Right lobe of liver (tissue), 4 donors: ENCODE results near the gene IGFBP2.

Source experiments
- POLR2A ChIP-seq: fragments of 450-650 bp; IDR thresholded peaks from one replicate; pipeline ENCODE4 v1.6.1; 2017; ENCODE audit warnings: antibody characterized with exemption, mild to moderate bottlenecking
- TF ChIP-seq, protein P1 (sequence below), 4 donors: fragments of 200-600 bp in 3 of 4; fragments of 450-650 bp in 1 of 4; IDR thresholded peaks; one replicate each; pipeline versions ENCODE4 v1.5.1 to v1.8.0; 2016 to 2022; ENCODE audit warnings: antibody characterized with exemption in 4 of 4, mild to moderate bottlenecking in 2 of 4
- donor health status: DM: no; HTN: no; CAD: no.
- donor health status: DM: no; HTN: no; CAD: no.
- donor health status: DM: no; HTN: yes; CAD: no.

DNA sequence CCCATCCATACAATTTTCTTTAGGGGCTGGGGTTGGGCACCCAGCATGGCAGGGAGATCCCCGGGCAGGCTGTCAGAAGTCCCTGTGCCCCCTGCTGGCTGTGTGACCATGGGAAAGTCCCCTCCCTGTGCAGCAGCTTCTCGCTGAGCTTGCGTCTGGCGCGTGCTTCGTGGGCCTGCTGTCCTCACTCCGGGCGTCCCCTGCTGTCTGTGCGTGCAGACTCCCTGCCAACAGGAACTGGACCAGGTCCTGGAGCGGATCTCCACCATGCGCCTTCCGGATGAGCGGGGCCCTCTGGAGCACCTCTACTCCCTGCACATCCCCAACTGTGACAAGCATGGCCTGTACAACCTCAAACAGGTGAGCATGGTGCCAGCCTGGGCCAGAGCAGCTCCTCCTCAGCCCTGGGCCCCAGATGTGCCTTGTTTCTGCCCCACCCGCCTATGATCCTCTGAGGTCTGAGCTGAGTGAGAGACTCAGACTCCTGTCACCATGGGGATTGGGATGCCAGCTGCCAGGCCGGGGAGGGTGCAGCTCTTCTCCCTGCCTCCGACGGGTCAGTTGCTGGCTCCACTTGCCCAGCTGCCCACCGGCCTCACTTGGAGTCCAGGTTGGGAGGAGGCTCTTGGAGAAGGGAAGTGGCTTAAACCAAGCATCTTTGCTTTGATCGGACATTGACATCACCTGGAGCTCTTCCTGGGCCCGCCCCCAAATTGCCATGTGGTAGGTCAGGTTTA lies 28.6 kb downstream of the IGFBP2 start:
- TF ChIP-seq, protein P1, sequence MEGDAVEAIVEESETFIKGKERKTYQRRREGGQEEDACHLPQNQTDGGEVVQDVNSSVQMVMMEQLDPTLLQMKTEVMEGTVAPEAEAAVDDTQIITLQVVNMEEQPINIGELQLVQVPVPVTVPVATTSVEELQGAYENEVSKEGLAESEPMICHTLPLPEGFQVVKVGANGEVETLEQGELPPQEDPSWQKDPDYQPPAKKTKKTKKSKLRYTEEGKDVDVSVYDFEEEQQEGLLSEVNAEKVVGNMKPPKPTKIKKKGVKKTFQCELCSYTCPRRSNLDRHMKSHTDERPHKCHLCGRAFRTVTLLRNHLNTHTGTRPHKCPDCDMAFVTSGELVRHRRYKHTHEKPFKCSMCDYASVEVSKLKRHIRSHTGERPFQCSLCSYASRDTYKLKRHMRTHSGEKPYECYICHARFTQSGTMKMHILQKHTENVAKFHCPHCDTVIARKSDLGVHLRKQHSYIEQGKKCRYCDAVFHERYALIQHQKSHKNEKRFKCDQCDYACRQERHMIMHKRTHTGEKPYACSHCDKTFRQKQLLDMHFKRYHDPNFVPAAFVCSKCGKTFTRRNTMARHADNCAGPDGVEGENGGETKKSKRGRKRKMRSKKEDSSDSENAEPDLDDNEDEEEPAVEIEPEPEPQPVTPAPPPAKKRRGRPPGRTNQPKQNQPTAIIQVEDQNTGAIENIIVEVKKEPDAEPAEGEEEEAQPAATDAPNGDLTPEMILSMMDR (IDR thresholded peaks at IDR 0.05): peak; percentile 23 to 35 (median 29)
- no peak for TF ChIP-seq POLR2A
